HG02981 (cell line): ENCODE data around the gene FZD7.

ENCODE experiments used
- ATAC-seq: cut with Tn5 transposase; IDR thresholded peaks from one replicate; pipeline ENCODE4 v1.9.1; 2021; ENCODE audit warnings: mild to moderate bottlenecking, moderate library complexity; ENCODE audit not compliant: unreplicated experiment

FZD7 gene

GRCh38 chr2:202035941-202036372 lies 2.3 kb downstream of the FZD7 start:
- ATAC-seq, result no peak

GRCh38 chr2:202036601-202037037 lies 3.0 kb downstream of the FZD7 start:
- ATAC-seq, result no peak

DNA sequence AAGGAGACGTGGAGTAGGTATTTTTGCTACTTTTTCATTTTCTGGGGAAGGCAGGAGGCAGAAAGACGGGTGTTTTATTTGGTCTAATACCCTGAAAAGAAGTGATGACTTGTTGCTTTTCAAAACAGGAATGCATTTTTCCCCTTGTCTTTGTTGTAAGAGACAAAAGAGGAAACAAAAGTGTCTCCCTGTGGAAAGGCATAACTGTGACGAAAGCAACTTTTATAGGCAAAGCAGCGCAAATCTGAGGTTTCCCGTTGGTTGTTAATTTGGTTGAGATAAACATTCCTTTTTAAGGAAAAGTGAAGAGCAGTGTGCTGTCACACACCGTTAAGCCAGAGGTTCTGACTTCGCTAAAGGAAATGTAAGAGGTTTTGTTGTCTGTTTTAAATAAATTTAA lies 3.4 kb downstream of the FZD7 start:
- no peak for ATAC-seq

DNA sequence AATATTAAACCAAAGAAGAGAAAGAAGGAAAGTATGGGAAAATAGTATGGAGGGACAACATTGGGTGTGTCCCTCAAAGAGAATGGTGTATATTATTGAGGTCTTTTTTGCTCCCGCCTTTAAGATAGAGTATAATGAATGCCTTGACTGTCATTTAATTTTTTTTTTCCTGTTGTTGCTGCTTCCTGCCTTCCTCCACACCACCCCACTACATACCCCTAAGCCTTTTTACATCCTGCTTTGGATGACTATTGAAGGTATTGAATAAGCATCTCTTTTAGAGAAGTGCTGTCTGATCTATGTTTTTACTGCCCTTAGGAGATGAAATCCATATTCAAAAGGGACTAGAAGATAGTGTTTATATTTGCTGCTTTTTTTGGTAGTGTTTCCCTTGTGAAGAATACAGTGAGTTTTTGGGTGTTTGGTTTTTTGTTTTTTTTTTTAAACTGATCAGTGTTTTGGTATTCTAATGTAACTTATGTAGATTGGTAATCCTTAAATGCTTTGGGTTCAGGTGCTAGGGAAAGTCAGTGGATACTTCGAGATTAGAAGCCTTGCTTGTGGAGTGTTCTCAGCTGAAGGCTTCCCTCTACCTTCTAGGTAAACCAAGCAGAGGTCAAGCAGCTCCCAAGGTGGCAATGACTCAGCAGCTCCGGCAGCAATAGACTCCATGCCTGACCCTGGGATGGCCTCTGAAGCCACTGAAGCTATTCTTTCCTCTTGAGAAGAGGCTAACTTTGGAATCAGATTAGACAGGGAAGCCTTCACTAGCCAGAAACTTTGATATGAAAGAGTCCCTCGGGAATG lies 5.0 kb downstream of the FZD7 start:
- no peak for ATAC-seq

DNA sequence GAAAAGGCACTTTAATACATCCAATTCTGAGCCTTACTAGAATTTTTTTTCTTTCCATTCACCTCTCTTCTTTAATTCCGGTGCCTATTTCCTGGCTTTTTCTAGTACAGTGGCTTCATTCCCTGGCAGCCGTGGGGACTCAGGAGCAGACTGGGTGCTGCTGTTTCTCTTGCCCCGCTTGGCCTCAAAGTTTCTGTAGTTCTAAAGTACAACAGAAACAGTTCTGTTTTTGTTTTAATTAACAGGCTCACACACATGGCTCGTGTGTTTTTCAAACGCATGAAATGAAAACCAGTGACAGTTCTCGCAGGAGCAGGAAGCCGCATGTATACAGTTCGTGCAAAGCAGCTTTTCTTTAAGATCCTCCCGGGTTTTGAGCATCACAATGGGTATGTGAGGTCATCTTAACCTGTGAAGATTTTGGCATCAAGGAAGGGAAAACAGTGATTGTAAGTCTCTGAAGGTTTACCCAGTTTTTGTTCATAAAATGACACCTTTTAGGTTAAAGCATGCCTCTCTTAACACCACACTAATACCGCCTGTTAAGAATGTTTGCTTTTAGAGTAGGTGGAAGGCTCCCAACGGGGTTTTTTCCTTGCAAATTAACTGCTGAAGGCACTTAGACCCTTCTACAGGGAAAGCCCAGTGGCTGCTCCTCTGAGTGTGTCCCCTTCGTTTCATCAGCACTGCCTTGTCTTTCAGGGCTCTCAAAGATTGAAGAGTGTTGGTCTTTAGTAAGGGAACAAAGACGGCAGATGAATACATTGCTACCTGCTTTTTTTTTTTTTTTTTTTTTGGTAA lies 5.8 kb downstream of the FZD7 start:
- ATAC-seq, result no peak

DNA sequence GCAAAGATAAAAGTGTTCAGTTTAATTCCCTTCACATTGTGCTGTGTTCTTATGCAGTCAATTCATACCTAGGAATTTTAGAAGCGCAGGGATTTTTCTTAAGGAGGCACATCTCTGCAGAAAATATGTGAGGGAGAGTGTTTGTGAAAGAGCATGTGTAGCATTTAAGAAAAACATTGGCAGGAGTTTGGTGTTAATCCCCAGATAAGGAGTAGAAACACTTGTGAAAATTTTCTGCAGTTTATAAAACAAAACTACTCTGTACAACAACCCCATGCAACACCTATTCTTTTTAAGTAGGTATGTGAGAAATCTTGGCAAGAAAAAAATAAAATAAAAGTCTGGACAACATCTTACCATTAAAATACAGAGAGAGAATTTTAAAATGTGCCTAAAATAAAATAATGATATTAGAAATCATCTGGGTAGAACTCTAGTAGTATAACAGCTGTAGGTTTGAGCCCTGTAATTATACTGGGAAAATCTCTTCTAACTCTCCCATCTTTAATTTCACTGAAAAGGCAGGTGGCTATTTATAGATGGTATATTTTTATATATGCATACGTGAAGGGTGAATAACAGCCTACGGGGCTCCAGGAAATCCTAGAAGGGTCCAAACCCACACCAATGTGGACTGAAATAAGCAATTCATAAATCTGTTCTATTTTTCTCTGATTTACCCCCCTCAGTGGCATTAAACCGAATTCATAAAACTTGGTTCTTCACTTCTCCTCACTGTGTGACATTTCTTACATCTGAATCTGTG lies 6.6 kb downstream of the FZD7 start:
- no peak for ATAC-seq

DNA sequence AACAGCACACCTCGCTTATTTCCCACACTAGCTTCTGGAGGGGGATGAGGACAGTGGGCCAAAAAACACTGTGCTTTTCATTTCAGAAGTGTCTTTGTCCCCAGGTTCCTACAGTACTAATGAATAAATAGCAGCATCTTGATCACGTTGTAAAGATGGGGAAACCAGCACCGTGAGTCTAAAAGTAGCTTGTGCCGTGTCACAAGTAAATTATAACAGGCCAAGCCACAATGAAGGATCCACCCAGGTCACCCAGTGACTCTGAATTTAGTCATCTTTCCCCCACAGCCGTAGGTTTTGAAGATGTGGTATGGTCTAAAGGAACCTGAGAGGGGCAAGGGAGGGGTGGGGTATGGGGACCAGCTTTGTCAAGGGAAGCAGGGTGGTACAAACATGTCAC lies 8.8 kb downstream of the FZD7 start:
- ATAC-seq, result no peak

- ATAC-seq, result no peak
Measured at GRCh38 chr2:202043475-202043874, 9.8 kb downstream of the FZD7 start.

GRCh38 chr2:202044777-202045176 lies 11.1 kb downstream of the FZD7 start:
- ATAC-seq, result no peak

DNA sequence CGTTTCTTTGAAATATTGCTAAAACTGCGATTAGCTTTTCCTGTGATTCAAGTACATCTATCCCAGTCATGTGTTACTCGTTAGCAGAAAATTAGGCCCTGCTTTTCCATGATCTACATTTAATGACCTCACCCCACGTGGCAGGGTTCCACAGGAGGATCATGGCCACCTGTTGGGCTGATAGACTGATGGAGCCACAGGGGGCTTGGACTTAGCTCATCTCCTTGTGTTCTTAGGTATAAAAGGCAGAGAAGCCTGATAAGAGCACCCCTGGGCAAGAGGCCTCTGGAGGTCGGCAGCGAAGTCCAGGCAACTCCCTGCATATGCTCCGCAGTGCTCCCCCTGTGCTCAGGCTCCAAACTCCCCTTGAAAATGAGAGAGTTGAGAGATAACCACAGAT lies 12.9 kb downstream of the FZD7 start:
- no peak for ATAC-seq

DNA sequence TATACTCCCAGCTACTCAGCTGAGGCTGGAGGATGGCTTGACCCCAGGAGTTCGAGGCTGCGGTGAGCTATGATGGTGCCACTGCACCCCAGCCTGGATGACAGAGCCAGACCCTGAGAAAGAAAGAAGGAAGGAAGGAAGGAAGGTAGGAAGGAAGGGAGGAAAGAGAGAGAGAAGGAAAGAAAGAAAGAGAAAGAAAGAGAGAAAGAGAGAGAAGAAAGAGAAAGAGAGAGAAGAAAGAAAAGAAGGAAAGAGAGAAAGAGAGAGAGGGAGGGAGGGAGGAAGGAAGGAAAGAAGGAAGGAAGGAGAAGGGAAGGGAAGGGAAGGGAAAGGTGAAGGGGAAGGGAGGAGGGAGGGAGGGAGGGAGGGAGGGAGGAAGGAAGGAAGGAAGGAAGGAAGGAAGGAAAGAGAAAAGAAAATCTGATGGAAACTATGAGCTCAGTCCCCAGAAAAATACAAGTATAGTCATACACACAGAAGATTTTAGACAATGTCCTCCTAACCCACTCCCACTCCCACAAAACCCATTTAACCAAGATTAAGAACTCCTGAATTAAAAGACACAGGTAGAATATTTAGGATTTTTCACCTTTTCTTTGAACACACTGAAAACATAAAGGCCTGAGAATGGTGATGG lies 15.6 kb downstream of the FZD7 start:
- no peak for ATAC-seq

DNA sequence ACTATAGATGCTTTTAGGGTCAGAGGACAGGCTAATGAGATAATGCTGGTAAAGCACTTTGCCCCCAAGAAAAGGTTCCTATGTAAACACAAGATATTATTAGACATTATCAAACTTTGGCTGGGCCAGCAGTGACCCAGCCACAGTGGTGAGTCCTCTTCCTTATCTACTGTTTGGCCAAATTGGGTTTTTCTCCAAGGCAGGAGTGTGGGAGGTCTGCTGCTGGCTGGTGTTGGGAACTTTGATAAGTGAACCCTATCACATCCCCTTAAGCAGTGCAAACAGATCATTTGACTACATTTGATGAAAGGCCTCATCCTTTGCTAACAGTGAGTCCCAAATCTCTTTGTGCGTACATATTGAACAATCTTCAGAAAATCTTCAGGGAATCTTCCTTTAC lies 16.2 kb downstream of the FZD7 start:
- no peak for ATAC-seq

DNA sequence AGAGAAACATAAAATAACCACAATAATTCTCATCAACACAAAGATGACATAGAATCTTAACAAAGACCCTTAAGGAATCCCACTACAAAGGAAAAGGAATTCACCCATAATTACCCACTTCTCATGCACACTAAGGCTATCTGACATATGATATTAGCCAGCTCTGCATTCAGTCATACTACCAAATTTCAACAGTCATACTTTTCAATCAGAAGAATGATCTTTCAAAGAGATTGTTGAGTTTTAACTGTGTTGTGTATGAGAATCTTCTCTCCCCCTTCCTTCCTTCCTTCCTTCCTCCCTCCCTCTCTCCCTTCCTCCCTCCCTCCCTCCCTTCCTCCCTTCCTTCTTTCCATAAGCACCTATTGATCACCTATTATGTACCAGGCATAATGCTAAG lies 17.0 kb downstream of the FZD7 start:
- no peak for ATAC-seq

DNA sequence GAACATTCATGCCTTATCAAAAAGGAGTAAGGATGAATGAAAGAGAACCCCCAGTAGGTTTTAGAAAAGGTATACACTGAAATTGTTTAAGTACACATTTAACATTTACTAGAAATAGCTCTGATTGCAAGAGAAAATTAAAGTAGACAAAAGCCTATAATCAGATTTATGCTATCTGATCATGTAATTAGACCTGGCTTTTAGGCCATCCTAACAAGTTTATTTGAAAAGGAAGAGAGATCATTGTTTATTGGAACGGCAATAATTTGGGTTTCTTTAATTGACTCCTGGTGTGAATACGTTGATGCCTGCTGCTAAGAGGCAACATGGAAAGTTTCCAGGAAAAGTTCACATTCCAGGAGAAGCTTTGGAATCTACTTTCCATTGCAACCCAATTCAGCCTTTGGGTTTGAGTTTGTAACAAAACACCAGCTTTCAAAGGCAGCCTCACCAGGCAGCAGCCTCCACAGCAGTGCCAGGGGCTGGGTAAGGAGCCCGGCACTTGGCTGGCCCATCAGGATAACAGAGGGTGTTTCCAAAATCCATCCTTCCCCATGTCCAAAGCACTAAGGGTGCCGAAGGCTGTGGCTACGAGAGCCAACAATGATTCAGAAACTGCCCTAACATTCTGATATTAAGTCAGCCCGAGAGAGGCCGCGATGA lies 18.0 kb downstream of the FZD7 start:
- no peak for ATAC-seq

DNA sequence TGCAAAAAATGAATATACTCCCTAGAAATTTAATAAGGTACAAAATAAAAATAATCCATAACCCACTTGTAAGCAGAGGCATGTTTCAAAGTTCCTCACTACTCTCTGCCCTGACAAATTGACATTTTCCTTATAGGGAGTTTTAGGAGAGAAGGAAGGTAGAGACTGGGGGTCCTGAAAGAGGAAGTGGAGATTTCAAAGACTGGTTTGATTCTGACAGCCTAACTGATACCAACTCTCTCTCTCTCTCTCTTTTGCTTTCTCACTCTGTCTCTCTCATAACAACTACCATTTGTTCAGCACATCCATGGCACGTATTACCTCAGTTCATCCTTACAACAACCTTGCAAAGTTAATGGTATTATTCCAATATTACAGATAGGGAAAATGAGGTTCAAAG lies 18.6 kb downstream of the FZD7 start:
- no peak for ATAC-seq

DNA sequence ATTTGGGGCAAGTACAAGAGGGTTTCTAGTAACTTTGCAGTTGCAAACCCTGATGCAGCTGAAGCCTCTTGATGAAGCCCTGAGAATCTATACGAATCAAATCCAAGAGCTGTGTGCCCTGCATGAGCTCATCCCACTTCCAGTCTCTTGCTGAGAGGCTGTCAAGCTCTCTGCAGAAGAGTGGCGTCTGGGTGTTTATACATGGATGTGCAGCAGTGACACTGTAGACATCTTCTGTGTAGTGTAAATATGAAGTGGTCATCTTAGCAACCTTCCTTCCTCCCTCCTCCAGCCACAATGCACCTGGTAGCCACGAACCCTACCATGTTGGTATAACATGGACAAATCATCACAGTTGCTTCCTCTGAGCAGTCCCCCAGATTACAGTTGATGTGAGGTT lies 21.0 kb downstream of the FZD7 start:
- no peak for ATAC-seq

- no peak for ATAC-seq
Measured at GRCh38 chr2:202056611-202057010, 23.0 kb downstream of the FZD7 start.

- ATAC-seq, result no peak
Measured at GRCh38 chr2:202060218-202060617, 26.6 kb downstream of the FZD7 start.

GRCh38 chr2:202061695-202062094 lies 28.0 kb downstream of the FZD7 start:
- ATAC-seq, result no peak

DNA sequence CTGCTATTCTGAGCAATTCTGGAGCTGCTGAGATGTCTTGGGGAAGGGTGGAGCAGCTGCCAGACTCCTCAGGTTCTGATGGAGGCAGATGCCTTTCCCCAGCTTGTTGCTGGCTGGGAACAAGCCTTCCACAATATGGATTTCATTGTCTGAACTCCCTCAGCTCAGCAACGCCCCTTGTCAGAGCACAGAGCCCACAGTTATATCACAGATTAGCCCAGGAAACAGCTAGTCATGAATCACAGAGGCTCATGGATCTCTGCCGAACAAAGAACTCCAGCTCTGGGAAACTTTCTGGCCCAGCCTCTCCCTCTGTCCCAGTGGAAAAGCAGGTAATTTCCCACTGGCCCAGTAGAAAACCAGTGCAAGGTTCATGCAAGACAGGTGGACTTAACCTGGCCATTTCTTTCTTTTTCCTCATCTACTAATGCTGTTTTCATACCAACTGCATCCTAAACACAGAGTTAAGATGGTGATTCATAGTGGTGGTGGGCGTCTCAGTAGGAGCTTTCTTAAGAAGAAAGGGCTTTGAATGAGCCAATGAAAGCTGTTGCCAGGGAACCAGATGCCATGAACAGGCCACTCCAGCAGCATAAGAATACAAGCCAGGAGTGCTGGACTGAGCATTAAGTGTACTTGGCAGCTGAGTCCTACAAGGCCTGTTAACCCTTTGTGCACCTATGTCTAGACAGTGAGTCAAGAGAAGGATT lies 30.7 kb downstream of the FZD7 start:
- ATAC-seq, result no peak
